ENCODE results near the gene PIF1.
"Not testable (repeated sequence)": the region's sequence is repeated elsewhere in the genome, so short reads cannot be mapped to it uniquely, and the experiment has no call there.

PIF1 gene

DNA sequence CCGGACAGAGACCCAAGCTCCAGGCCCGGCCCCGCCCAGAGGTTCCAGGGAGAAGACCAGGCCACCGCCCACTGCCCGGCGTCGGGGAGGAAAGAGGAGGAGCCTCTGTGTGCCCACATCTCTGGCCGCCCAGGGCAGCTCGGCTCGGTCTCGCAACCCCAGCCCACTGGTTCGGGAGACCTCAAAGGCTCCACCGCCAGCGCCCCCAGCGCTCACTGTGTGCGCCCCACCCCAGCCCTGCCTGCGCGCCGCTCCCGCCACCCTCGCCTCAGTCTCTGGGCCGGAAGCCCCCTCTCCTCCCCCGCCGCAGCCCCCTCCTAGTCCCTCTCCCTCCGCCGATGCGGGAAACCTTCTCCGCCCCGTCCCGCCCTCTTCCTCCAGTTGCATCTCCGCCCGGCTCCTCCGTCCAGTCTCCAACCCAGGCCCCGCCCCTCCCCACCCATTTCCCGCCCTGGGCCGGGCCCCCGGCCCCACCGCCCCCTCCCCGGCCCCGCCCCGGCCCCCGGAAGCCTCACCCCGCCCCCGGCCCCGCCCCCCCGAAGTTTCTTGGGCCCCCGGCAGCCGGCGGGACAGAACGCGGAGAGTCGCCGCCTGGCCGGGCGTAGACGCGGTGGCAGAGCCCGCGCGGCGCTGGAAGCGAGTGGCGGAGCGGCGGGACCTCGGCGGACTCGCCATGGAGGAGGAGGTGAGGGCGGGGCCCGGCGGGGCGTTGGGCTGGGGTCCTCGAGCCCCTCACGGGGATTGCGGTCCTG, 16.1 kb upstream of the PIF1 start, which contains the start of gene PLEKHO2:
PLEKHO2 (plus strand) TSS at position 572 of the 752 bp plus-strand sequence; CDS start at position 674, 102 bp downstream.
- Histone ChIP-seq H3K27ac (ENCODE audit: low read depth, low read length) (peak within 1 kb of the TSS; percentile 84), H3K36me3 (ENCODE audit: control insufficient read depth in 1 of 2, insufficient read depth in 2 of 2, low read length in 2 of 2) (no peaks in the 10 kb centered on the region), H3K4me1 (ENCODE audit: control insufficient read depth in 1 of 2, insufficient read depth in 2 of 2, low read length in 2 of 2) (peaks cover 26 to 40% of the 10 kb centered on the region in 2 donors), H3K9me3 (ENCODE audit: control insufficient read depth in 1 of 2, low read length in 2 of 2) (no peaks in the 10 kb centered on the region), H3K27me3 (ENCODE audit: control insufficient read depth in 1 of 2, insufficient read depth in 2 of 2, low read length in 2 of 2) (no peaks in the 10 kb centered on the region), H3K4me3 (ENCODE audit: low read depth in 1 of 2, low read length in 2 of 2) (peak within 1 kb of the TSS; percentile 83 to 84), H3K9ac (ENCODE audit: low read depth in 1 of 2, low read length in 2 of 2) (peak within 1 kb of the TSS; percentile 71 to 88)

DNA sequence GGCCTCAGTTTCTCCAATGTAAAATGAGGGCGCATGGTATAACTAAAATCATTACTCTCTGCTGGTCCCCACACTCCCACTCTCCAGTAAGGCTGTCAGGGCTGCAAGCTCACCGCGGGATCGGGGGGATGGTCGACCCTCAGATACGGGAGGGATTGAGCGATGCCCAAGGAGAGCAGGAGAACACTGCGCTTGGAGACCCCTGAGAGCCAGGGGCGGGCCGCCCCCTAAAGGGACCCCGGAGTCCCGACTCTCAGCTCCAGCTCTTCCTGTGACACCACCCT, 15.6 kb upstream of the PIF1 start:
- Histone ChIP-seq H3K9ac (ENCODE audit: low read depth in 1 of 2, low read length in 2 of 2) (peak overlapping the region; percentile 7 to 66), H3K27me3 (ENCODE audit: control insufficient read depth in 1 of 2, insufficient read depth in 2 of 2, low read length in 2 of 2) (no peaks in the 10 kb centered on the region), H3K27ac (ENCODE audit: low read depth, low read length) (peak overlapping the region; percentile 81), H3K4me3 (ENCODE audit: low read depth in 1 of 2, low read length in 2 of 2) (peak overlapping the region; percentile 33 to 69), H3K4me1 (ENCODE audit: control insufficient read depth in 1 of 2, insufficient read depth in 2 of 2, low read length in 2 of 2) (peaks cover 28 to 38% of the 10 kb centered on the region in 2 donors), H3K36me3 (ENCODE audit: control insufficient read depth in 1 of 2, insufficient read depth in 2 of 2, low read length in 2 of 2) (no peaks in the 10 kb centered on the region), H3K9me3 (ENCODE audit: control insufficient read depth in 1 of 2, low read length in 2 of 2) (no peaks in the 10 kb centered on the region)

DNA sequence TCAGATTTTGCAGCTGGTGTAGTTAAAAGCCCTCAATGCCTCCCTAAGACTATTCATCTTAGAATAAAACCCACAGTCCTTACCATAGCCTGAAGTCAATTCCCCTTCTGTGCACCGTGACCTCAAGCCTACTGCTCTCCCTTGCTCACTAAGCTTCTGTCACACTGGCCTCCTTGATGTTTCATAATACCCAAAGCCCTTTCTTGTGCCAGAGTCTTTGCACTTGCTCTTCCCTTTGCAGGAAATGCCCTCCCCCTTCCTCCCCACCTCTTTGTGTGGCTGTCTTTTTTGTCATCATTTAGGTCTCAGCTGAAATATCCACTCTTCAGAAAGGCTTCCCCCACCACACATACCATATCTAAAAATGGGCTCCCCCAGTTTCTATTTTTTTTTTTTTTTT, 12.1 kb upstream of the PIF1 start:
- no peaks in the 10 kb centered on the region for H3K9me3 ChIP-seq (ENCODE audit: control insufficient read depth in 1 of 2, low read length in 2 of 2)
- H3K4me1 ChIP-seq (ENCODE audit: control insufficient read depth in 1 of 2, insufficient read depth in 2 of 2, low read length in 2 of 2): peaks cover 10 to 13% of the 10 kb centered on the region in 2 donors
- no peaks in the 10 kb centered on the region for H3K27me3 ChIP-seq (ENCODE audit: control insufficient read depth in 1 of 2, insufficient read depth in 2 of 2, low read length in 2 of 2)
- no peaks in the 10 kb centered on the region for H3K36me3 ChIP-seq (ENCODE audit: control insufficient read depth in 1 of 2, insufficient read depth in 2 of 2, low read length in 2 of 2)
- H3K9ac ChIP-seq (ENCODE audit: low read depth in 1 of 2, low read length in 2 of 2): no peak overlapping the region
- no peak overlapping the region for H3K4me3 ChIP-seq (ENCODE audit: low read depth in 1 of 2, low read length in 2 of 2)
- no peak overlapping the region for H3K27ac ChIP-seq (ENCODE audit: low read depth, low read length)

DNA sequence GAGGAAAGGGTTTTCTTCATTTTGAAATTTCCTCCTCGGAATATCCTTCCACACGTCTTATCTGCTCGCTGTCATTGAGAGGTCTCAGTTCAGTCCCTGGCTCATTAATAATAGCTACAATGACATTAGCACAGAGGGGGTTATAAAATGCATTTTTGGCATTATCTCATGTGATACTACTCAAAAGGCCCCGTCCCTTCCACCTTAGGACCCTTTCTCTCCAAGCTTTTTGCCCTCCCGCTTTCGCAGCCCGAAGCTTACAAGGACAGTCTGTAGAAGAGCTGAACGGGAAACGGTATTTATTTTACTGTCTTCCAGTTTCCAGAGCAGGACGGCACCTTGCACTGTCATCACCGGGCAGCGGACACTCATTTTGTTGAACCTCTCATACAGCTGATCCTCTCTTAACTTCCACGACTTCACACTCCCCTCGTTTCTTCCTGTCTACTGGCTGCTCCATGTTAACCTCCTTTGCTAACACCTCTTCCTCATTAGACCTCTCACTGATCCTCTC, 10.6 kb upstream of the PIF1 start:
- H3K27ac ChIP-seq (ENCODE audit: low read depth, low read length): no peak overlapping the region
- no peaks in the 10 kb centered on the region for H3K27me3 ChIP-seq (ENCODE audit: control insufficient read depth in 1 of 2, insufficient read depth in 2 of 2, low read length in 2 of 2)
- no peaks in the 10 kb centered on the region for H3K36me3 ChIP-seq (ENCODE audit: control insufficient read depth in 1 of 2, insufficient read depth in 2 of 2, low read length in 2 of 2)
- H3K4me1 ChIP-seq (ENCODE audit: control insufficient read depth in 1 of 2, insufficient read depth in 2 of 2, low read length in 2 of 2): peaks cover 8 to 9% of the 10 kb centered on the region in 2 donors
- peak overlapping the region in 1 of 2 donors; percentile 4 for H3K9ac ChIP-seq (ENCODE audit: low read depth in 1 of 2, low read length in 2 of 2)
- peak overlapping the region; percentile 7 to 45 for H3K4me3 ChIP-seq (ENCODE audit: low read depth in 1 of 2, low read length in 2 of 2)
- no peaks in the 10 kb centered on the region for H3K9me3 ChIP-seq (ENCODE audit: control insufficient read depth in 1 of 2, low read length in 2 of 2)

DNA sequence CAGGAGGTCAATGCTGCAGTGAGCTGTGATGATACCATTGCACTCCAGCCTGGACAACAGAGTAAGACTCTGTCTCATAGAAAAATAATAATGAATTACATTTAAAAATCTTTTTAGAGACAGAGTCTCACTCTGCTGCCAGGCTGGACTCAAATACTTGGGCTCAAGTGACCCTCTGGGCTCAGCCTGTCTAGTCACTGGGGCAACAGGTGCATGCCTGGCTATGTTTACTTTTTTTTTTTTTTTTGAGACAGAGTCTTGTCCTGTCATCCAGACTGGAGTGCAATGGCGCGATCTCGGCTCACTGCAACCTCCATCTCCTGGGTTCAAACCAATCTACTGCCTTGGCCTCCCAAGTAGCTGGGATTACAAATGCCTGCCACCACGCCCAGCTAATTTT, 8.2 kb upstream of the PIF1 start:
- H3K9me3 ChIP-seq (ENCODE audit: control insufficient read depth in 1 of 2, low read length in 2 of 2): no peaks in the 10 kb centered on the region
- no peak overlapping the region for H3K4me3 ChIP-seq (ENCODE audit: low read depth in 1 of 2, low read length in 2 of 2)
- H3K27ac ChIP-seq (ENCODE audit: low read depth, low read length): no peak overlapping the region
- H3K9ac ChIP-seq (ENCODE audit: low read depth in 1 of 2, low read length in 2 of 2): no peak overlapping the region
- peaks cover 5 to 6% of the 10 kb centered on the region in 2 donors for H3K4me1 ChIP-seq (ENCODE audit: control insufficient read depth in 1 of 2, insufficient read depth in 2 of 2, low read length in 2 of 2)
- H3K36me3 ChIP-seq (ENCODE audit: control insufficient read depth in 1 of 2, insufficient read depth in 2 of 2, low read length in 2 of 2): no peaks in the 10 kb centered on the region
- H3K27me3 ChIP-seq (ENCODE audit: control insufficient read depth in 1 of 2, insufficient read depth in 2 of 2, low read length in 2 of 2): no peaks in the 10 kb centered on the region

DNA sequence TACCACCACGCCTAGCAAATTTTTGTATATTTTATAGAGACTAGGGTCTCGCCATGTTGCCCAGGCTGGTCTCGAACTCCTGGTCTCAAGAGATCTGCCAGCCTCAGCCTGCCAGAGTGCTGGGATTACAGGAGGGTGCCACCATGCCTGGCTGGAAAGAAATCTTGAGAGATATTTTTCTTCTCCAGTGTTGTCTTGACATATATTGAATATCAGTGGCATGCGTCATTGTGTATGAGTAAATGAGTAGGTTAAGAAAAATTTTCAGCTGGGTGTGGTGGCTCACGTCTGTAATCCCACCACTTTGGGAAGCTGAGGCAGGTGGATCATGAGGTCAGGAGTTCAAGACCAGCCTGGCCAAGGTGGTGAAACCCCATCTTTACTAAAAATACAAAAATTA, 3.5 kb upstream of the PIF1 start:
- Histone ChIP-seq H3K4me3 (ENCODE audit: low read depth in 1 of 2, low read length in 2 of 2) (no peak overlapping the region), H3K4me1 (ENCODE audit: control insufficient read depth in 1 of 2, insufficient read depth in 2 of 2, low read length in 2 of 2) (peaks cover 16 to 20% of the 10 kb centered on the region in 2 donors), H3K9ac (ENCODE audit: low read depth in 1 of 2, low read length in 2 of 2) (no peak overlapping the region), H3K9me3 (ENCODE audit: control insufficient read depth in 1 of 2, low read length in 2 of 2) (no peaks in the 10 kb centered on the region), H3K27me3 (ENCODE audit: control insufficient read depth in 1 of 2, insufficient read depth in 2 of 2, low read length in 2 of 2) (no peaks in the 10 kb centered on the region), H3K36me3 (ENCODE audit: control insufficient read depth in 1 of 2, insufficient read depth in 2 of 2, low read length in 2 of 2) (no peaks in the 10 kb centered on the region), H3K27ac (ENCODE audit: low read depth, low read length) (no peak overlapping the region)

DNA sequence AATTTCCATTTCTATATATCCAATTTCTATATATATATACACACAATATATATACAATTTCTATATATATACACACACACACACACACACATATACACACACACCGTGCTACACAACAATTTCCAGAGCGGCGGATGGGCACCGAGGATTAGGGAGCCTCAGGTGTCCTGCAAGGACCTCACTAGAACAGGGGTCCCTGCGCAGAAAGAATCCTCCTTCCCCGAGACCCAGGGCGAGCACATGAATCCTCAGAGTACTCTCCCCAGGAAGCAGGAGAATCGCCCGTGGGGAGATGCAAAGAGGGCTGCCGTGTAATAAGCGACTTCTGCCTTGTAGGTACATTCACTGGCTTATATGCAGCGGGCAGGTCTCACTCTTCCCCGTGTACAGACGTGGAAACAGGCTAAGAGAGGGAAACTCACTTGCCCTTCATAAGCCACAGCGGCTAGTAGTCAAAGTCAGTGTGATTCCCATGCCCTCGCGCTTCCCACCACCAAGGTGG, 467 bp downstream of the PIF1 start:
- Histone ChIP-seq H3K9ac (ENCODE audit: low read depth in 1 of 2, low read length in 2 of 2) (peak overlapping the region; percentile 42 to 49), H3K36me3 (ENCODE audit: control insufficient read depth in 1 of 2, insufficient read depth in 2 of 2, low read length in 2 of 2) (peaks cover 0 to 5% of the 10 kb centered on the region in 2 donors), H3K9me3 (ENCODE audit: control insufficient read depth in 1 of 2, low read length in 2 of 2) (no peaks in the 10 kb centered on the region), H3K27me3 (ENCODE audit: control insufficient read depth in 1 of 2, insufficient read depth in 2 of 2, low read length in 2 of 2) (no peaks in the 10 kb centered on the region), H3K4me3 (ENCODE audit: low read depth in 1 of 2, low read length in 2 of 2) (peak overlapping the region; percentile 68 to 73), H3K27ac (ENCODE audit: low read depth, low read length) (no peak overlapping the region), H3K4me1 (ENCODE audit: control insufficient read depth in 1 of 2, insufficient read depth in 2 of 2, low read length in 2 of 2) (peaks cover 23 to 27% of the 10 kb centered on the region in 2 donors)

DNA sequence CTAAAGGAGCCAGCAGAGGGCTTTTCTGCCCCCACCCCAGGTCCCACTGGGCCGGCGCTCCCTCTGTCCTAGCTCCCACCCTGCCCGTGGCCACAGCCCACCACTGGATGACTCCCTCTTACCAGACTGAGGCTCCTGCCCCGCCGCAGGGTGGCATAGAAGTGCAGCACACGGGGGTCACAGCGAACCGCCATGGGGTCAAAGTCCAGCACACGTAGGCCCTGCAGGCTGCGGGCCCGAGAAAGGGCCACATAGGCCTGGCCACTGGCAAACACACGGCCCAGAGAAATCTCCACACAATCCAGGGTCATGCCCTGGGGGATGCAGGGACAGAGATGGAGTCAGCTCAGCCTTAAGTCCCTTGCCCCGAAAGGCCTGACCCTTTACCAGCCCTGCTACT, 9.0 kb downstream of the PIF1 start:
- H3K4me1 ChIP-seq (ENCODE audit: control insufficient read depth in 1 of 2, insufficient read depth in 2 of 2, low read length in 2 of 2): no peaks in the 10 kb centered on the region

DNA sequence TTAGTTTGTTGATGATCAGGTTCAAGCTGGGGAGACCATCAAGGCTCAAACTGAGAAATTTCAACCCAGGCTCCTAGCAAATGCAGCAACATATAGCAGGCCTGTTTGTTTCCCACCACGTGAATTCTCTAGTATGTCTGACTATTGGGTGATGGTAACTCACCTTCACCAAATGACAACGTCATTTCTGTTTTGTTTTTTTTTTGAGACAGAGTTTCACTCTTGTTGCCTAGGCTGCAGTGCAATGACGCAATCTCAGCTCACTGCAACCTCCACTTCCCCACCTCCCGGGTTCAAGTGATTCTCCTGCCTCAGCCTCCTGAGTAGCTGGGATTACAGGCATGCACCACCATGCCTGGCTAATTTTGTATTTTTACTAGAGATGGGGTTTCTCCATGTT, 10.5 kb downstream of the PIF1 start:
- not testable (repeated sequence) for H3K27me3 ChIP-seq (ENCODE audit: control insufficient read depth in 1 of 2, insufficient read depth in 2 of 2, low read length in 2 of 2); H3K4me3 ChIP-seq (ENCODE audit: low read depth in 1 of 2, low read length in 2 of 2); H3K9ac ChIP-seq (ENCODE audit: low read depth in 1 of 2, low read length in 2 of 2); H3K36me3 ChIP-seq (ENCODE audit: control insufficient read depth in 1 of 2, insufficient read depth in 2 of 2, low read length in 2 of 2); H3K27ac ChIP-seq (ENCODE audit: low read depth, low read length); H3K9me3 ChIP-seq (ENCODE audit: control insufficient read depth in 1 of 2, low read length in 2 of 2); H3K4me1 ChIP-seq (ENCODE audit: control insufficient read depth in 1 of 2, insufficient read depth in 2 of 2, low read length in 2 of 2)

More for the DNA sequence above, 9.0 kb downstream of the PIF1 start:
- Histone ChIP-seq H3K9ac (ENCODE audit: low read depth in 1 of 2, low read length in 2 of 2) (no peak overlapping the region), H3K4me3 (ENCODE audit: low read depth in 1 of 2, low read length in 2 of 2) (no peak overlapping the region), H3K36me3 (ENCODE audit: control insufficient read depth in 1 of 2, insufficient read depth in 2 of 2, low read length in 2 of 2) (peaks cover 0 to 10% of the 10 kb centered on the region in 2 donors), H3K27me3 (ENCODE audit: control insufficient read depth in 1 of 2, insufficient read depth in 2 of 2, low read length in 2 of 2) (no peaks in the 10 kb centered on the region), H3K27ac (ENCODE audit: low read depth, low read length) (no peak overlapping the region), H3K9me3 (ENCODE audit: control insufficient read depth in 1 of 2, low read length in 2 of 2) (no peaks in the 10 kb centered on the region)

DNA sequence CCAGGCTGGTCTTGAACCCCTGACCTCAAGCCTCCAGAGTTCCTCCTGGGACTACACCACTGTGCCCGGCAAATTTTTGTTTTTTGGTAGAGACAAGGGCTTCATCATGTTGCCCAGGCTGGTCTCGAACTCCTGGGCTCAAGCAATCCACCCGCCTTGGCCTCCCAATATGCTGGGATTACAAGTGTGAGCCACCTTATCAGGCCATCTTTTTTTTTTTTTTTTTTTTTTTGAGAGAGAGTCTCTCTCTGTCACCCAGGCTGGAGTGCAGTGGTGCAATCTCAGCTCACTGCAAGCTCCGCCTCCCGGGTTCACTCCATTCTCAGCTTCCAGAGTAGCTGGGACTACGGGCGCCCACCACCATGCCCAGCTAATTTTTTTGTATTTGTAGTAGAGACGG, 11.2 kb downstream of the PIF1 start:
- not testable (repeated sequence) for H3K4me1 ChIP-seq (ENCODE audit: control insufficient read depth in 1 of 2, insufficient read depth in 2 of 2, low read length in 2 of 2); H3K9me3 ChIP-seq (ENCODE audit: control insufficient read depth in 1 of 2, low read length in 2 of 2); H3K27me3 ChIP-seq (ENCODE audit: control insufficient read depth in 1 of 2, insufficient read depth in 2 of 2, low read length in 2 of 2); H3K9ac ChIP-seq (ENCODE audit: low read depth in 1 of 2, low read length in 2 of 2); H3K27ac ChIP-seq (ENCODE audit: low read depth, low read length); H3K4me3 ChIP-seq (ENCODE audit: low read depth in 1 of 2, low read length in 2 of 2); H3K36me3 ChIP-seq (ENCODE audit: control insufficient read depth in 1 of 2, insufficient read depth in 2 of 2, low read length in 2 of 2)
